ENCODE measurements around the gene SNX2.

The SNX2 gene

DNA sequence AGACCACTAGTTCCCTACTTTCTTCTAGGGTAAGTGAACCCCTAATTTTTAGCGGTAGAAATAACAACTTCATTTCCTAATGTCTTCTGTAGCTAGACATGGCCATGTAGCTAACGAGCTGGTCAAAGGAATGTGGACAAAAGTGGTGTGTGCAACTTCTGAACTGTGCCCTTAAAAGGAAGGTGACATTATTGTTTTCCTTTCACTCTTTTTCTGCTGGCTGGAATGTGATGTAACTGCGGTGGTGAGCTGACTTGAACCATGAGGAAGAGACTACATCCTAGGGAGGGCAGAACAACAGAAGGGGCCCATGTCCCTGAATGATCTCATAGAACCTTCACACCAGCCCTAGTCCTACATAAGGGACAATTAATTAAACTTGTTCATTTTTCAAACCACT lies 1.3 kb upstream of the SNX2 start:
- DNase-seq = no peak

DNA sequence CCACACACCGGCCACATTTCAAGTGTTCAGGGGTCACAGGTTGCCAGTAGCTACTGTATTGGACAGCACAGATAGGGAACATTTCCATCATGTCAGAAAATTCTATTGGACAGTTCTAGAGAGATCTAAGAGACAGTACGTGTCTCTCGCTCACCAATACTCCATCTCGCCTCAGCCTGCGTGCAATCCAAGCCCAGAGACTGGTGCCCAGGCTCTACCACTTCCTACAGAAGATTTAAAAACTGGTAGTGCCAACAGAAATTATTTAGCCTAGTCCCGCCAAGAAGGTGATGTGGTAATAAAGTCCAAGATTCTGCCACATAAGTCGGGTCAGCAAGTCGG lies 390 bp upstream of the SNX2 start:
- DNase-seq = no peak

DNA sequence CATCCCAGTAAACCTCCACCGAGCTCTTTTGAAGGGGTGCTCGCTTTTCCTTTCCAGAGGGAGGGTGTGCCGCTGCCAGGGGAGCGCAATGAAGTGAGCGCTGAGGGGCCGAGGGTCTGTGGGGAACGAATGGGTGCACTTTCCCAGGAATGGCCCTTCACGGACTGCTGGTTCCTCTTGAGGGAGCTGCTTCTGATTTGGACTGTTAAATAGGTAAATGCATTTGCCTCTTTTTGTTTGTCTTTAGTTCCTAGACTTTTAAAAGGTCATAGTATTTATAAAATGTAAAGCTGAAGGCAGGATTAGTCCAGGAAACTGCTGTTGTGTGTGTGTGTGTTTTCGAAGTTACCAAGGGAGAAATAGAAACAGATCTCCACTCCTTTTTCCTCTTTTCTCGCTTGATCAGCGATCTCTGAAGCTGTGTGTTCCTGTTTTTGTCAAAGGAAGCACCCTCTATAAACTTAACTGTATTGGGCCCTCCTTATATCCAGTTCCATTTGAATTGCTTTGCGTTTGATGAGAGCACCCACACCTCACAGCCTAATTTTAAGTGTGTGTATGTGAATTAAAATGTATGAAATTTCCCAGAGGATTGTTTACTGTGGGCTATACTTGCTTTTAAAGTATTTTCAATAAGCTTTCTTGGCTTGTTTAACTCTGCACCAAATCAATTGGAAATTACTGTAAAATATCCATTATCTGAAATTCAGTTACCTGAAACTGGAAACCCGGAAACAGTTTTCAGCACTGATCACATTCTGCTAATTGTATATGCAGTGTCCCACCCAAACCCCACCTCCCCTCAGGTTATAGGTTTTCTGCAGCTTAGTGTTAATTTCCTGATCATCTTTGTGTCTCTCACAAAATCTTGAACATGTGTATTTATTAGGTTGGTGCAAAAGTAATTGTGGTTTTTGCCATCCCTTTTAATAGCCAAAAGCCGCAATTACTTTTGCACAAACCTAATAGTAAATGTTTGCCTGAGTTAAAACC lies 966 bp downstream of the SNX2 start:
- DNase-seq = no peak

DNA sequence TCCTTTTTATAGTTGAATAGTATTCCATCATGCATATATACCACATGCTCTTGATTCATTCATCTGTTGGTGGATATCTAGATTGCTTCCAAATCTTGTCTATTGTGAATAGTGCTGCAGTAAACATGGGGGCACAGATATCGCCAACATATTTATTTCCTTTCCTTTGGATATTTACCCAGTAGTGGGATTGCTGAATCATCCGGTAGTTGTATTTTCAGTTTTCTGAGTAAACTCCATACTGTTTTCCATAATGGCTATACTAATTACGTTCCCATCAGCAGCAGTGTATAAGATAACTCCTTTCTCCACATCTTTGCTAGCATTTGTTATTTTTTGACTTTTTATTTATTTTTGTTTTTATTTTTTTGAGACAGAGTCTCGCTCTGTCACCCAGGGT lies 3.3 kb downstream of the SNX2 start:
- DNase-seq = no peak

DNA sequence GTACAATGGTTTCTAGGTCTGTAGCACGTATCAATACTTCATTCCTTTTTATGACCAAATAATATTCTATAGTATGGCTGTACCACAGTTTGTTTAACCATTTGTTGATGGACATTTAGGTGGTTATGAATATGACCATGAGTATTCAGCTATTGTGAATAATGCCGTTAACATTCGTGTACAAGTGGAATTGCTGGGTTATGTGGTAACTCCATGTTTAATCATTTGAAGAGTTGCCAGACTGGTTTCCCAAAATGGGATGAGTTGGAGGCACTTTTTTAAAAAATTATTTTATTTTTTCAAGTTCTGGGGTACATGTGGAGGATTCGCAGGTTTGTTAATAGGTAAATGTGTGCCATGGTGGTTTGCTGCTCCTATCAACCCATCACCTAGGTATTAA lies 4.6 kb downstream of the SNX2 start:
- no peak for DNase-seq

DNA sequence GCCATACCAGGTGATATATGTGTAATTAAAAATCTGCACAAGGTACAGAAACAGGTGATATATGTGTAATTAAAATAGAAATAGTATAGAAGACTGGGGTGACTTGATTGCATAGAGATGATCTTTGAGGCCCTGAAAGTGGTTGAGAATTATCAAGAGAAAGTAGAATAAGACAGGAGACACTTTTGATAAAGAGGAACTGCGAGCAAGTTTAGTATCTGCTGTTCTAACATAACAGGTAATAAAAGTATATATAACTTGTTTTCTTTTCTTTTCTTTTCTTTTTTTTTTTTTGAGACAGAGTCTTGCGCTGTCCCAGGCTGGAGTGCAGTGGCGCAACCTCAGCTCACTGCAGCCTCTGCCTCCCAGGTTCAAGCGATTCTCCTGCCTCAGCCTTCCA lies 5.4 kb downstream of the SNX2 start:
- DNase-seq = no peak

DNA sequence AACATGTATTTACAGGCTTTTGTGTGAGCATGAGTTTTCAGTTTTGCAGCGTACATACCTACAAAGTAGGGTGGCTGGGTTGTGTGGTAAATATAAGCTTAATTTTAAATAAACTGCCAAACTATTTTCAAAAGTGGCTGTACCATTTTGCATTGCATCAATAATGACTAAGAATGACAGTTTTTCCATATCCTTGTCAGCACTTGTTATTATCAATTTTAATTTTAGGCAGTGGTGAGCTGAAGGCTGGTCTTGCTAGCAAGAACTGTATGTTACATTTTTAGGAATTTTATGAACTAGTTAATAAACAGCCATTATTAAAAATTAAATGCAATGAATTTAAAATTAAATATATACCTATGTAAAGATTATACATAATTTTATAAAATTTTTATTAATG lies 6.6 kb downstream of the SNX2 start:
- no peak for DNase-seq

DNA sequence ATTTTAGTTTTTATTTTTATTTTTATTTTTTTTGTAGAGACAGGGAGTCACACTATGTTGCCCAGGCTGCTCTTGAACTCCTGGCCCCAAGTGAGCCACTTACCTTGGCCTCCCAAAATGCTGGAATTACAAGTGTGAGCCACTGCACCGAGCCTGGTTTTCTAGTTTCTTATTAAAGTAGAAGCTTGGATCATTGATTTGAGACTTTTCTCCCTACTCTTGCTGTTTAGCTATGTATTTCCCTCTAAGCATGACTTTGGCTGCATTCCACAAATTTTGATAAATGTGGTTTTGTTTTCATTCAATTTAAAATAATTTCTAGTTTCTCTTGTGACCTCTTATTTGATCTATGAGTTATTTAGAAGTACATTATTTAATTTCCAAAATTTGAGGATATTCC lies 10.4 kb downstream of the SNX2 start:
- no peak for DNase-seq

DNA sequence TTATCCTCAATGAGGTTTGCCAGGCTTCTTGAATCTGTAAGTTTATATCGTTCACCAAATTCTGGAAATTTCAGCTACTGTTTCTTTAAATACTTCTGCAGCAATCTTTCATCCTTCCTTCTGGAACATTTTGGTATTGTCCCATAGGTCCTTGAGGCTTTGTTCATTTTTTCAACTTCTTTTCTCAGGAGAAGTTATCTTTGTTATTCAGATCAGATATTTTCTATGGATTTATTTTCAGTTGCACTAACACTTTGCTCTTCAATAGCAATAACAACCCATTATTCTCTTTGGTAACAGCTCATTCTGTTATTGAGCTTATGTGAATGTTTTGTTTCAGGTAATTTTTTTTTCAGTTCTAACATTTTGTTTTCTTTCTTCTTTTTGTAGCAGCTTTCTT lies 13.5 kb downstream of the SNX2 start:
- no peak for DNase-seq

DNA sequence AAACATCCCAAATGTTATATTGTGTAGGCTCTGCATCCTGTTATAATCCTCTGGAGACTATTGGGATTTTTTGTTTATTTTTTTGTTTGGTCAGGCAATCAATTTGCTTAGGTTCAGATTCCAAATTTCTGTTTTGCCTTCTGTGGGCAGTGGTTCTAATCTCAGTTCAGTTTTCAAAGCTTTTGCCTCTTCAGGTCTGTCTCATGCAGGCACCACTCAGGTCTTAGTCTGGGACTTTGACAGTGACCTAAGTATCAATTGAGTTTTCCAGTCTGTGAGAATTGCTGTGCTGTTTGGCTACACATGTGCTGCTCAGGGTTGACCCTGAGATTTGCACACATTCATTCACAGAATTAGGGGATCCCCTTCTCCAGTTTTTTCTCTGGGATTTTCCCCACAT lies 14.1 kb downstream of the SNX2 start:
- no peak for DNase-seq

DNA sequence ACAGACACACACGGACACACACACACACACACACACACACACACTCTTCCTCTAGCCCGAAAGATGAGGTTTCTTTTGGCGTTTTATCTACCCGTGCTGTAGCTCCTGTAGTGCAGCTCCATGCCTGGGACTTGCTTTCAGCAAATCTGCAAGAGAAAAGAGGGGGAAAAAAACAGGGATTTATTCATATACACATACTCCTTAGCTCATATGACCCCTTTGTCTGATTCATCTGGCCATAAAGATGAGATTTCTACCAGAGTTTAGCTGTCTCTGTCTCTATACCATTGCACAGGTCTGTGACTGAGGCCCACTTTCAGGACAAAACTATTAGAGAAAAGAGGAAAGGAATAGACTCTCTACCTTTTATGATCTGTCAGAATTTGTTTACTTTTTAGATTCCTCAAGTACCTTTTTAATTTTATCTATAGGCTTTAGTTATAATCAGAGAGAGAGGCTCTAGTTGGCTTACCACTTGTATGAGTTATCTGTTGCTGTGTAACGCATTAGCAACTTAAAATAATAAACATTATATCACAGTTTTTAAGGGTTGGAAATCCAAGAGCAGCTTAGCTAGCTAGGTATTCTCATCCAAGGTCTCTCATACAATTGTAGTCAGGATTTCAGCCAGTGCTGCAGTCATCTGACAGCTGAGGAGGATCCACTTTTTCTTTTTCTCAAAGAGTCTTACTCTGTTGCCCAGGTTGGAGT lies 14.7 kb downstream of the SNX2 start:
- DNase-seq = no peak

DNA sequence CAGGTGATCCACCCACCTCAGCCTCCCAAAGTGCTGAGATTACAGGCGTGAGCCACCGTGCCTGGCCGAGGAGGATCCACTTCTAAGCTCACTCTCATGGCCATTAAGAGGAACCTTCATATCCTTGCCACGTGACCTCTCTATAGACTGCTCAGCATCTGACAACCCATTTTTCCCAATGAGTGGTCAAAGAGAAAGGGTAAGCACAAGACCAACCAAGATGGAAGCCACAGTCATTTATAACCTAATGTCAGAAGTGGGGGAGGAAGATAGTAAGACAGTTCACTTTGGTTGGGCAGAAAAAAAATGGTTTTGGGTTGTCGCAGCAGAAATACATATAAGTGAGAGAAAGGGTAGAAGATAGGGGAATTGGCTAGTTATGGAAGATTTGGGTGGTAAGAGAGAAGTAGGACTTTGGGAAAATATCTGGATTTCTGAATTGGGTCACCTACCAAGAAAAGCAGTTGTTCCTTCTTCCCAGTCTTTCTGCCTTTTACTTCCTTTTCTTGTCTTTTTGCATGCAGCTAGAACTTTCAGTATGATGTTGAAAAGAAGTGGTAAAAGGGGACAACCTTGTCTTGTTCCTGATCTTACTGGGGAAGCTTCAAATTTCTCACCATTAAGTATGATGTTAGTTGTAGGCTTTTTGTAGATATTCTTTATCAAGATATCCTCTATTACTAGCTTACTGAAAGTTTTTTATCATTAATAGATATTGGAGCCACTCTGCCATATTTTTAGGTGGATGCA lies 15.6 kb downstream of the SNX2 start:
- DNase-seq = no peak

DNA sequence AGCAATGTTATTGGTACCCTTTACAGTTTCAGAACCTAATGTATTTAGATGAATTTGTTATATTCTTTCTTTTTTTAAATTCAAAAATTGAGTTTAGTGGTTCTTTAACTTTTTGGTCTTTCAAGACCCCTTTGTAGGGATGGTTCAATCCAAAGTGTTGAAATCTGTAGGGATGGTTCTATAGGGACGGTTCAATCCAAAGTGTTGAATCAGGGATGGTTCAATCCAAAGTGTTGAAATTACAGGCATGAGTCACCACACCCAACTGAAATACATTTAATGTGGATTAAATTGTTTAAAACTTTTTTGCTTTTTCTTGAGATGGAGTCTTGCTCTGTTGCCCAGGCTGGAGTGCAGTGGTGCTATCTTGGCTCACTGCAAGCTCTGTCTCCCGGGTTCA lies 30.6 kb downstream of the SNX2 start:
- DNase-seq = no peak

DNA sequence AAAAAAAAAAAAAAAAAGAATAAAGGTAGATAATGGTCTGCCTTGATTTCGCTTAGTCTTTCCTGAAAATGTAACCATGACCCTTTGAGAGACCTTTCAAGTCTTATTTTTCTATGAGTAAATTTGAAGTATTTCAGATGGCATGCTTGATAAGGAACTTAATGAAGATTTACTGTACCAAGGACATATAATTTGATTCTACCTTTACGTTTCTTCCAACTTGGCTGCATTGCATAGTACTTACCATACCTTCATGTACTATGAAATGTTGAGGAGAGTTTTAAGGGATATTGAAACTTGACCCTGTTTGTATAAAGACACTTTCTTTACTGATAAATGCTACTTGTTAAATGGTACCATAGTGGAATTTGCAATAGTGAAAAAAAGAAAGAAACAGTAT lies 35.5 kb downstream of the SNX2 start:
- no peak for DNase-seq

DNA sequence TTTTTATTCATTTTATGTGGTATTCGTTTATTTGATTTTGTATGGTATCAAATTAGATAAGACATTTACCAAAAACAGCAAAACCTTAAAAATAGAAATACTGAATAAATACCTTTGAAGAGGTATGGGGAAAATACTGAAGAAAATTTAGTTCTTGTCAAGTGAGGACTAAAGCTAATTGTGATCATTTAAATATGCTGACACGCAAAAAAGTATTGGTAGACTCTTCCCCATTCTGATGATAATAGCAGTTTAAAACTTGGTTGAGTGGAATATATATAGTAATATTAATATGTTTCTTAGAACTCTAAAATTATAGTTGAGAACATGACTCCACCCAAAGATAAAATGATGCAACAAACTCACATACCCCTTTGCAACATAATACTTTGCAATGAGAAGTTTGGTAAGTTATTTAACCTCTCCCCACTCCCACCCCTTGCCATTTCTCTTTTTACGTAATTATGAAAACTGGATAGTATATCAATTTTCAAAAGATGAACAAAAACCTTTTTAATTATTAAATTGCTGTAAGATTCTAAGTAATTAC lies 40.4 kb downstream of the SNX2 start:
- no peak for DNase-seq

DNA sequence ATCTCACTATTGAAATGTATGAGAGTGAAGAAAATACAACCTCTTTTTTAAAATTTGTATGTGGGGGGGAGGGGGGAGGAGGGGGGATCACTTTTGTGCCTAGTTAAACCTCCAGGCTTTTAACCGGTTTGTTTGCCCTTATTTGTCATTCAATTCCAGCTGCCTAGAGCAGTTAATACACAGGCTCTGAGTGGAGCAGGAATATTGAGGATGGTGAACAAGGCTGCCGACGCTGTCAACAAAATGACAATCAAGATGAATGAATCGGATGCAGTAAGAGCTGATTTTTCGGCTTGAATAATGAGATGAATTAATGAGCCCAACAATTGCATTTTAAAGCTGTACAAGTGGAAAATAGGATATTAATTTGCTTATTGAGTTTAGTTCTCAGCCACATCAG lies 41.9 kb downstream of the SNX2 start:
- DNase-seq = no peak

DNA sequence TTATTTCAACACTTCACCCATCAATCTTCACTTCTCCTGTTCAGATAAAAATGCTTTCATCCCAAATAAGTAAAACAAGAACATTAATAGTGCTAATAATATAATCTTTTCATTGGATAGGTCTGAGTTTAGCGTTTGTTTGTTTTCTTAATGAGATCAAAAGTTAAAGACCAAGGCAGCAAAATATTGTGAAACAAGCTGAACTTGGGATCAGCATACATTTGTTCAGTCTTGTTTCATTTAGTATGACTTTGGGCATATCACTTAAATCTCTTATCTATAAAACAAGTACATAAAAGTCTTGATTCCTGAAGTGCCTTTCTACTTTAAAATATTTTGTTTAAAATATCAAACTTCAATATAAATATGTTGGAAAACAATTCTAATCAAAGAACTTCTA lies 57.1 kb downstream of the SNX2 start:
- DNase-seq = no peak

DNA sequence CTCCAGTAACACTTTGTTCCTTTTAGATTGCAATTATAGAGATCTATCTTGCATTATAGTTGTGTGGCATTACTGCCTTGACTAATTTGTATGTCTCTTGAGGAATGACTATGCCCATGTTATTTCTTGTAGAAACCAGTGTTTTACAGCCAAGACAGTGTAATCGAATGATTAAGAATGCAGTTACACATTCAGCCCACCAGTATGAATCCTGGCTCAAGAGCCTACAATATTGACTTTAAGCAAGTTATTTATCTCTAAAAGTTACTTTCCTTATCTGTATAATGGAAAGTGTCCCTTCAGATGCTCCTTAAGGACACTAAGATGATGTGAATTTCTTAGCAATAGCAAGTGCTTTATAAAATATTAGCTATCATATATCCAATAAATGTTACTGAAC lies 60.8 kb downstream of the SNX2 start:
- no peak for DNase-seq

DNA sequence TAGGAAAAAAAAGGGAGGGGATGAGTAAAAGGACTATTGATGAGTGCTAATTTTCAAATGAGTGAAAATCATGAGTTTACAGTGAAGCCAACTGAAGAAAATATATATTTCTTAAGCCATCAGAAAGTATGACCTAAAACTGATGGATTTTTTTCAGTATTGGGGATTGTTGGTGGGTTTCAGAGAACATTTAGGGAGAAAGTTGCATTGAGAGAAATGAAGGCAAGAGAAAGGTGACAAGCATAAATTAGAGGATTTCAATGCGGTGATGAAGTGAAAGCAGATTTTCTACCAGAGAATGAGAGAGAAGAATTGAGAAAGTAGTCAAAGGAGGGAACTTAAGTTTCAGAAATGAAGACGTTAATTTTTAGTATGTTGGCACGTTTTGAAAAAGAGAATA lies 62.1 kb downstream of the SNX2 start:
- DNase-seq = no peak

DNA sequence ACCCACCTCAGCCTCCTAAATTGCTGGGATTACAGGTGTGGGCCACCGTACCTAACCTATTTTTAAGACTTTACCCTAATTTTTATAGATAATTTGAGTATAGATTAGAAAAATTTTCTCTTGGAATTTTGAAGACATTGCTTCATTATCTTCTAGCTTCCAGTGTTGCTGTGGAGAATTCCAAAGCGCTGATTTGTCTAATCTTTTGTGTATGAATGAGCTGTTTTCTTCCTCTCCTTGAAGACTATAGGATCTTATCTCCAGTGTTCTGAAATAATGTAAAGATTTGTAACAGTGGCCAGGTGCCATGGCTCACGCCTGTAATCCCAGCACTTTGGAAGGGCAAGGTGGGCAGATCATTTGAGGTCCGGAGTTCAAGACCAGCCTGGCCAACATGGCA lies 64.9 kb downstream of the SNX2 start:
- DNase-seq = no peak

DNA sequence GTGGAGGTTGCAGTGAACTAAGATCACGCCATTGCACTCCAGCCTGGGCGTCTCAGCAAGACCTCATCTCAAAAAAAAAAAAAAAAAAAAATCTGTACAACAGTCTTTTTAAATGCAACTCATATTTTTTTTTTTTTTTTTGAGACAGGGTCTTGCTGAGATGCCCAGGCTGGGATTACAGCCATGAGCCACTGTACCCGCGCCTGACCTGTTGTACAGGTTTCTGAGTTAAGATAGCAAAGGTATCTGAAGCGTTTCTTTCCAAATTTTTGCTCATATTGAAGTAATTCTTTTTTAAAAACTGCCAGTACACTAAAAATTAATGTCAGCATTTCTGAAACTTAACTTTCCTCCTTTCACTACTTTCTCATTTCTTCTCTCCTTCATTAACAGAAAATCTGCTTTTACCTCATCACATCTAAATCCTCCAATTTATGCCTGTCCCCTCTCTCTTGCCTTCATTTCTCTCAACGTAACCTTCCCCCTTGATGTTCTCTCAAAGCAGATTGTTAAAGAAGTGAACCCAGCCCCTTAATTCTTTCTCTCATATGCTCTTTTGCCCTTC lies 67.2 kb downstream of the SNX2 start:
- no peak for DNase-seq

DNA sequence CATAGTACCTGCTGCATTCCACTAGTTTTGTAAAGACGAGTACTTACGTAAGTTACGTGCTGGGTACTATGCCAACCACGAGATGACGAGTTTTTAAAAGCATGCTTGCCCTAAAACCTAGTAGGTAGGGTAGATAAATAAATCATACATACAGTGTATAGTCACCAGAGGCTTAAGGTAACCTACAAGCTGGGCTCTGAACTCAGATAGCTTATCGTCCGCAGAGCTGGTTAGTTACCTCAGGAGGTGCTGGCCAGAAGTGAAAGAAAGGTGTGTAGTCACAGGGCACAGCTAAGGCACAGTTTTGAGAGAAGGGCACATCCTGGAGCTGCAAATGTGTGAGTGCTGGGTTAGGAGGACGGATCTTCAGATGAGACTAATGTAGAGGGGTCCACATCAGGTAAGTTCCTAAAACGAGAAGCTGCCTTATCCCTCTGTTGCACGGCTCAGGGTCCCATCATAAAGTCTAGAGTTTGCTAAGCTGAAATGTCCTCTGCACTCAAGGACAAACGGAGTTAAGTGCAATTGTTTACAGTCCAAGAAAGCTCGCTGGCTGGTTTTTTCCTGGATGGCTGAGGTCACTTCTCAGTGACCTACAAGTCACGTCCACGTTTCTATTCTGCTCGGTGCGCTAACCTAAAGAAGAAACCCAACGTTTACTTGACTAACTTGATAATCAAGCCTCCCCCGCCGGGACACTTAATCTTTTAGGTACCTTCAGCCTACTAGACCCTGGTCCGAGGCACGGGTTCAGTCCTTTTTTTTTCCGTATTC lies 69.4 kb downstream of the SNX2 start:
- no peak for DNase-seq

DNA sequence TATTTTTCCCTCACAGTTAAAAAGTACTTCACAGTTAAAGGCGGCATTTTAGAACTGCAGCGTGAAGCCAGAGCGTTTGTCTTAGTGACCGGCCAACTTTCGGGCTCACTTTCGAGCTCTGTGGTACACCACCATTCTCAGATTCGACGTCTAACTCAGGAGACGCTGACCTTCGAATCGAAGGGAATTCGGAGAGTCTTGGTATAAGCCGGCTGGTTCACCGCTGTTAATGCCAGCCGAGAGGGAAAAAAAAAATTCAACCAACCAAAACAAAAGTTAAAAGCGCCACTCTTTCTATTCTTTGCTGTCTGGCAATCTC lies 70.0 kb downstream of the SNX2 start:
- no peak for DNase-seq
